COLO829 (cell line): Measurements from ENCODE around the gene COL23A1.
"Not testable (repeated sequence)": the region's sequence is repeated elsewhere in the genome, so short reads cannot be mapped to it uniquely, and the experiment has no call there.

Experiments
- DNase-seq: peaks from one replicate; pipeline ENCODE4 v3.0.0; 2012; ENCODE audit warnings: low spot score

Gene COL23A1

DNA sequence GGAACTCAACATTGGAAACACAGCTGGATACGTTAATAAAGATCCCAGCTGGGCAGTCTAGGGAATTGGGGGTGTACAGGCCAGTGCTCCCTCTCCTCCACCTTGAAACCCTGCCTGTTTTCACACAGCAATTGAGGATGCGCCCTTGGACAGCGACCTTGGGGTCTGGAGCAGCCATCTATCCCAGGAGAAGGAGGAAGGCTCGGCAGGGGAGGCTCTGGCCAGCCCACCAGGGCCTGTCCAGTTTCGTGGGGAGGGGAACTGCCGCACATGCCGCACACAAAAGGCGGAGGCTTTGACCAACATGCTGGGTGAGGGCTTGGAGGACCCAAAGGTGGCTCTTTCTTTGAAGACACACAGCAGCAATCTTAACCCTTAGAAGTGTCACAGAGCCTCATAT lies 1.4 kb downstream of the COL23A1 start:
- no peak for DNase-seq

DNA sequence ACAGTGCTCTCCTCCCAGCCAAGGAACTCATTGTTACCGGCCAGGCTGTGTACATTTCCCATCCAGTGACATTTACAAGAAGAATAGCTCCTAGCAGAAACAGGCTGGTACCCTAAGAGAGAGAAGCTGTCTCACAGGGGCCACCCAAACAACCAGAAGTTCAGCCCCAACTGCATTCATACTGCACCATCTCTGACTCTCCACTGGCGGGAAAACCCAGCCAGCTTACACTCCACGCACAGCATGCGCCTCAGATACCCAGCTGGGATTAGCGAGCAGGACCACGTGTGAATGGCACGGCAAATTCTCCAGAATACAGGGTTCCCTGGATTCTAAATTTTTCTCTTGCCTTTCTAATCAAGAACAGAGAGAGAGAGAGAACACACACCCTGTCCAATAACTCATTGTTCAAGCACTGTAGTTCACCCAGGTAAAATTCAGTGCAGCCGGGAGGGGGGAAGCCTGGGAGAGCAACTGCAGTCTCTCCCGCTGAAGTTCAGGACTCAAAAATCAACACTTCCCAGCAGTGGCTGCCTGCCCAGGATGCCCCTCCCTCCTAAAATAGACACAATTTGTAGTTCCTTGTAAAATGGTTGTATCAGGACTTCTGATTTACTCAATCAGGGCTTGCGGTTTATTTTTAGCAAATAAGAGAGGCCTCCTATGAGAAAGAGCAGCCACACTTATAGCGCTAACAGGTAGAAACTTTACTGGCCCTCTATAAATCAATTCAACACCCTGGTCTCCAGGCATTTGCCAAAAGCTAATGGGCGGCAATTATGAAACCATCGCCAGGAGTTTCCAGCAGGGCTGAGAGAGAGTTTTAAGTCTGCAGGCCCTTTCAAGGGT lies 2.2 kb downstream of the COL23A1 start:
- no peak for DNase-seq

DNA sequence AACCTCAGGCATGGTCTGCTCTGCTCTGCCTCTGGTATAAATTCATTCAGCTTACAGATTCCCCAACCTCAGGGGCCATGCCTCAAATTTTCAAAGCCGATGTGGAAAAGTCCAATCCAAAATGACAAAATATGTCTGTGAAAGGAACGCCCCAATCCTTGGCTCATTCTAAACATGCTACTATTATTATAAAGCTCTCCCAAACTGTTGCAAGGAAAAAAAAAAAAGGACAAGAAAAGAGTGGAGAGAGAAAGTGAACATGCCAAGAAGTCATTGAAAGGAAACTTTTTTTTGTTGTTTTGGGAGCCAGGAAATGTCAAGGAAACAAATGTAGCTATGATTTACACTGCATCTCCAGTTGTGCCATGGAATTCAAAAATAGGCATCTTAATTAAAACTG lies 3.8 kb downstream of the COL23A1 start:
- DNase-seq = no peak

DNA sequence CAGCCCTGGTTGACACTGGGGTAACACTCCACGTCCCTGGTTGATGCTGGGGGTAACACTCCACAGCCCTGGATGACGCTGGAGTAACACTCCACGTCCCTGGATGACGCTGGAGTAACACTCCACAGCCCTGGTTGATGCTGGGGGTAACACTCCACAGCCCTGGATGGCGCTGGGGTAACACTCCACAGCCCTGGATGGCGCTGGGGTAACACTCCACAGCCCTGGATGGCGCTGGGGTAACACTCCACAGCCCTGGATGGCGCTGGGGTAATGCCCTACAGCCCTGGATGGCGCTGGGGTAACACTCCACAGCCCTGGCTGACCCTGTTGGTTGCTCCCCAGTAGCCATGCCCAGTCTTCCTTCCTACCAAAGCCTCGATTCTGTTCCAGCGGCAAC lies 4.8 kb downstream of the COL23A1 start:
- not testable (repeated sequence) for DNase-seq

DNA sequence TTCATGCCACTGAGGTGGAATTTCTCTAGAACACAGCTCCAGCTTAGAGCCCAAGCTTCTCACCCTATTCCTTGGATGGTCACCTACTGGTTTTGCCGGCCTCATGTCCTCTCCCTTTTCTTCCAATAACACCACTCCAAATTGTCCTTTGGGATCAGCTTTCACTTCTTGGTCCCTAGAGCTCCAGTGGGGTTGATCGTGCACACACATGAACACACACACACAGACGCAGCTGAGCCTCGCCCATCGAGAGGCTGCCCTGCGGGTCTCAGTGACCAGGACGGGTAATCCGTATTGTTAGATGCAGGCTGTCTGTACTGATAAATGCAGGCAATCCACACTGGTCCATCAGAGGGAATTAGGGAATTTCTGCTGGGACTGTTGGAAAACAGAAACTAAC lies 6.9 kb downstream of the COL23A1 start:
- no peak for DNase-seq

DNA sequence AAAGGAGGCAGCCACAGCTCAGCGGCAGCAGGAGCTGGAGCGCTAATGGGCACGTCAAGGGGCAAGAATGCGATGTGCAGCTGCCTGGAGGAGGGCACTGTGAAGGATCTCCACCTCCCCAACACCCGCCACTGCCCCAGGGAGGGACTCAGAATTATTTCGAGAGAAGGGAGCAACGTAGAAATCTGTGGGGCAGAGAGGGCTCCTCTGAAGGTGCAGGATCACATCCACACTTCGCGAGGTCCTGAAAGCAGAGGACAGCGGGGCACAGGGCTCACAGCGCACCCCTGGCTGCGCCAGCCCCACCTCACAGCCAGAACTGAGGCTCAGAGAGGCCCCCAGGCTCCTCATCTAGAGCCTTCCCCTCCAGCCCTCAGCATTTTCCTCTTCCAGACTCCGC lies 7.9 kb downstream of the COL23A1 start:
- no peak for DNase-seq

DNA sequence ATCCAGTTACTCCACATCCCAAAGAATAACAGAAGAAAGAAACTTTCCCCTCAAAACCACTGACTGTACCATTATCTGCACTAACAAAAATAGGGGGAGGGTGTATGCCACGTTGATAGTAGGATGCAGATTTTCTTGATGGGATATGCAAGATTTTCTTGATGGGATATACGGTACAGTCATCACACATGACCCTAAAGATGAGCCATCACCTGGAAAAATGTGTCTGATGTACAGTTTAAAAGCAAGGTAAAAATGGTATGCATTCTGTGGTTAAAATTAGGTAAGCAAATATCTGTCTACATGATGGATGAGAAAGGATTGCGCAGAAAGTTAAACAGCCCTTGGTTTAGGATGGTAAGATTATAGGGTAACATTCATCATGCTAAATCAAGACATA lies 8.6 kb downstream of the COL23A1 start:
- DNase-seq = no peak

DNA sequence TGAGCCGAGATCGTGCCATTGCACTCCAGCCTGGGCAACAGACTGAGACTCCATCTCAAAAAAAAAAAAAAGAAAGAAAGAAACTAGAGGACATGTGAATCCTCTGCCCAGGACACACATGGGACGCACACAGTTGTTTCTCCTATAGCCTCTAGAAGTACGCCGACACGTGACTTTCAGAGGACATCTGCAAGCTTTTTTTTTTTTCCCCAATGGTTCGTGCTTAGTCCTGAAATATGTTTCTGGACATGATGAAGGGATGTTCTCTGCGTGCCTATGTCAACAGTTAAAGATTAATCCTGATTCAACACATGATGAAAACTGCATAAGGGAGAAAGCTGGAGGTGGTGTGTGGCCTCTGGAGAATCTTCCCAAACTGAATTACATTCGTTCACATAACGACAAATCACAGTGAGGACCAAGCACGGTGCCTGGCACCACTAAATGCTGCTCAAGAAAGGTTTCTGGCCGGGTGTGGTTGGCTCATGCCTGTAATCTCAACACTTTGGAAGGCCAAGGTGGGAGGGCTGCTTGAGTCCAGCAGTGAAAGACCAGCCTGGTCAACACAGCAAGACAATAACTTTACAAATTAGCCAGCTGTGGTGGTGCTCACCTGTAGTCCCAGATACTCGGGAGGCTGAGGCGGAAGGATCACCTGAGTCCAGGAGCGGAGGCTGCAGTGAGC lies 9.8 kb downstream of the COL23A1 start:
- DNase-seq = no peak

DNA sequence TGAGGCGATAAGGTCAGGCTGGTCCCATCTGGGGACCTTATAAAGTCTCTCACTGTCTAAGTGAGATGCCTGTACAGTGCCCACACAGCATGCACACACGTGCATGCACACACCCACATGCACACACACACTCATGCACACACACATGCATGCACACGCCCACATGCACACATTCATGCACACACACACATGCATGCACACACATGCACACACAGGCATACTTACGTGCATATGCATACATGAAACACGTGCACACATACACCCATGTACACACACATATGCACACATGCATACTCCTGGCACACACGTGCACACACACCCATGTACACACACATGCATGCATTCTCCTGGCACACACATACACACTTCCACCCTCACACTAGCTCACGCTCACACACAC lies 12.2 kb downstream of the COL23A1 start:
- no peak for DNase-seq

DNA sequence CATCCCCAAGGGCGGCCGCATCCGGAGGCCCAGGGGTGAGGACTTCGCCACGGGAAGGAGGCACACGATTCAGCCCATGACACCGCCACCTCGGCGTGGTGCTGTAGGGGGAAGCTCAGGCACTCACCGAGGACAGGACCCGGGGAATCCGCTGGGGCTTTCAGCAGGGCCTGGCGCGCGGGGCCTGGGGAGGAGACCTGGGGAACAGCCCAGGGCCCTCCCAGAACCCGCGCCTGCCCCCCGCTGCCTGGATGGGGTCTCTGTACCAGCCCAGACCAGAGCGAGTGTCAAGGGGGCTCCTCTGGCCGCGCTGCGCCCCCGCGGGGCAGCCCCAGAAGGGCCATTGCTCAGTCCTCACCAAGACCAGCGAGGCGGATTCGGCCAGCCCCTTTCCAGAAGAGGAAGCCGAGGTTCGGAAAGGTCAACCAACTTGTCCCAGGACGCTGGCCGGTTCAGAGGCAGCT lies 12.8 kb downstream of the COL23A1 start:
- no peak for DNase-seq

DNA sequence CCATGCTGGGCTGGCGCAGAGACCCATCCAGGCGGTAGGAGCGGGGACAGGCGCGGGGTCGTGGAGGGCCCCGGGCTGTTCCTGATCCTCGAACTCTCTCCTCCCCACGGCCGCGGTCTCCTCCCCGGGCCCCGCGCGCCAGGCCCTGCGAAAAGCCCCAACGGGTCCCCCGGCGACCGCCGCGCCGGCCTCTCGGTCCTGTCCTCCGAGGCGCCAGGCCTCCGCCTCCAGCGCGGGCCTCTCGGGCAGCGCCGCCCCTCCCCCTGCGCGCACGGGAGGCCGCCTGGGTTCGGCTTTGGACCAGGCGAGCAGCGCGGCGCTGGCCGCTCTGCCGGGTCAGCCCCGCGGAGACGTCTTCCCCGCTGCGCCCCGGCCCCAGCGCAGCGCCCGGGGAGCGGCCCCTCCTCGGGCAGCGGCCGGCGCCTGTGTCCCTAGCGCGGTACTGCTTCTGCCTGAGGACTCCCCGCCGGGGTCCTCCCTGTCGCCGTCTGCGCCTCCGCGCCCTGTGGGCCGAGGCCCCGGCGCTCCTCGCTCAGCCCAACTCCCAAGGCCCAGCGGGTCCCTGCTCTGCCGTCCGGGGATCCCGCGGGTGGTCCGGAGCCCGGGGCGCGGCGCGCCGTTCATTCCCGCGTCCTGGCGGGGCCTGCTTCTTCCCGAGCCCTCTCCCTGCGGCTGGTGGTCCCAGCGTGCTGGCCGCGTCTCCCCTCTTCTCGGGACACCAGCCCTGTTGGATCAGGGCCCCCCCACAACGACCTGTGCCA lies 13.4 kb downstream of the COL23A1 start:
- DNase-seq = no peak

DNA sequence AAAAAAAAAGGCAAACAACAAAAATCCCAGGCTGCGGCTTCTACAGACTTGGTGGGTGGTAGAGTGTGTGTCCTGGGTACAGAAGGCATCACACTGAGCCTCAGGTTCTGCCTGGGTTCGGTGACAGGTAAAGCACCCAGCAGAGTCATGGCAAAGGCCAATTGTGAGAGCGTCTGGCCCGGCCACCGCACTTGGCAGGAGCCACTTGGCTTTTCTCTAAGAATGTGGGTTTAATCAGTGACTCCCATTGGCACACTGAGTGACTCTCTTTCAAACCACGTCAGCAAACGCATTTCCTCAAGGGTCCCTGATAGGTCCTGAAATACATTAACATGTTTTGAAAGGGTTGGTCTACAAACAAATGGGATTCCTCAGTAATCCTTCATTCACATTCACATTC lies 17.0 kb downstream of the COL23A1 start:
- DNase-seq = no peak

DNA sequence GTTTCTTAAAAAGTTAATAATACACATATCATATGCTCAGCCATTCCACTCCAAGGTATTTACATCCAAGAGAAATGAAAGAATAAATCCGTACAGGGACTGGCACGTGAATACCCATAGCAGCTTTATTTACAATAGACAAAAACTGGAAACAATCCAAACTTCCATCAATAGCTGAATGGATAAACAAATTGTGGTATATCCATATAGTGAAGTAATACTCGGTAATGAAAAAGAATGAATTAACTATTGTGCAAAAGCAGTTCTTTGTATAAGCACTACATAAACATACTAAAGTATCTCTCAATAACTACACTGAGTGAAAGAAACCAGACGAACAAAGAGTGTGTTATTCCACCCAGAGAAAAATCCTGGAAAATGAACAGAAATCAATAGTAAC lies 17.6 kb downstream of the COL23A1 start:
- DNase-seq = no peak

DNA sequence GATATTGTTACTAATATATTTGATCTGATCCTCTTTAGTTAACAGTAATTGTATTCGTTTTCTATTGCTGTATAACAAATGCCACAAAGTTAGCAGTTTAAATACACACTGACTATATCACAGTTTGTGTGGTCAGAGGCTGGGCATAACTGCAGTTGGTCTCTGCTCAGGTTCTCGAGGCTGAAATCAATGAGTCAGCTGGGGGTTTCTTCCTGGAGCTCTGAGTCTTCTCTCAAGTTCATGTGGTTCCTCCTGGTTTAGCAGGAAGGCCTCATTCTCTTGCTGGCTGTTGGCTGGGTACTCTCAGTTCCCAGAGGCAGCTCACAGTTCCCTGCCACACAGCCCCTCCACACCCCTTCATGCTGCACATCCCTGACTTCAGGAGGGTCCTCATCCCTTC lies 20.7 kb downstream of the COL23A1 start:
- DNase-seq = no peak

DNA sequence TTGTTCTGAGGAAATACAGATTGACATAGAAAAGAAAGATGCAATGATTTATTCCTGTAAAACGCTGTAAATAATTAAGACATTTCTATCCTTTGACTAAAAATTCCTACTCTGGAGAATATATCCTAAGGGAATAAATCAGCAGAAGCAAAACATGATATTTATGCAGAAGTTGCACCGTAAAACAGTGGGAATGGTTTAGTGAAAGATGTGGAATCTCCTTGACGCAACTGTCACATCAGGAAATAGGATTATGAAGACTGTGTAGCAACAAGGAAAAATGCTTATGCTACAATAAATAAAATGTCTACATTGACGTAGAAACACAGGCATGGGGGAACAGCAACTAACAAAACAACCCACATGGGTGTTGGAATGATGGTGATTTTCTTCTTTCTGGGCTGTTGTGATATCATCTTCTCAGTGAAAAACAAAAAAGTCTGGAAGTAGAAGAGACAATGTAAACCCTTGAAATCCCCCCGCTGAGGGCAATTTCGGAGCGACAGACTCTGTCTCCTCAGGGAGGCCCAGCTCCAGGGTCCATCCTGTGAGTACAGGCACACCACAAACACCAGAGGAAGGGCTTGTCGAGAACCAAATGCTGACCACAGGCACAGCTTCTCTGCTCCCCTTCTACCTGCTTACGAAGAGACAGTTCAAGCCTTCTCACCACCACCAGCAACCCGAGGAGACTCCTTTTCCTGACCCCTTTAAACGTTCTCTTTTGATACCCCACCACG lies 25.2 kb downstream of the COL23A1 start:
- no peak for DNase-seq

DNA sequence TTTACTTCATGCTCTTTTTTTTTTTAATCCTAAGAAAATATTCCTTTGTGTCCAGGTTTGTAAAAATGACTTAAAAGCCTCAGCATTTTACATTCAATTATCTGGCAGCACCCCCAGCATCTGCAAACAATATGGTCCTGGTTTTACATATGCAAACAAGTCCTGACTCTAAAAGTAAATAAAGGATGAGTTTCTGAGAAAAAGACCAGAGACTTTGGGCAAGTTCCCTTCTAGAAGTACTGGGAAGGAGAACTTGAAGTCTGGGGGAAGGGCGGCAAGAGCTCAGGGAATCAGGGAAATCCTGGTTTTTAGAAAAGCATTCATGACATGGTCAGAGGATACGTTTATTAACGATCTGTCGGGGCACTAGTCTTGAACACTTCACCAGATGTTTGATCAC lies 25.8 kb downstream of the COL23A1 start:
- DNase-seq = no peak

DNA sequence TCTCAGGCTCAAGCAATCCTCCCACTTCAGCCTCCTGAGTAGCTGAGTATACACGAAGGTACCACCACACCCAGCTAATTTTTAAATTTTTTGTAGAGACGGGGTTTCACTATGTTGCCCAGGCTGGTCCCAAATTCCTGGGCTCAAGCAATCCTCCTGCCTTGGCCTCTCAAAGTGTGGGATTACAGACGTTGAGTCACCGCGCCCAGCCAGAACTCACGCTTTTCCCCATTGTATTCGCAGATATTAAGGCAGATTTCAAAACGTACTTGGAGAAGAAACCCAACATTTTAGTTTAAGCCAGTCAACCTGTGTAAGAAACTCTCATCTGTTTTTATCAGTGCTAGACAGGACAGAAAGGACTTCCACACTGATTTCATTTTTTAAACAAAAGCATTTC lies 26.6 kb downstream of the COL23A1 start:
- DNase-seq = no peak

DNA sequence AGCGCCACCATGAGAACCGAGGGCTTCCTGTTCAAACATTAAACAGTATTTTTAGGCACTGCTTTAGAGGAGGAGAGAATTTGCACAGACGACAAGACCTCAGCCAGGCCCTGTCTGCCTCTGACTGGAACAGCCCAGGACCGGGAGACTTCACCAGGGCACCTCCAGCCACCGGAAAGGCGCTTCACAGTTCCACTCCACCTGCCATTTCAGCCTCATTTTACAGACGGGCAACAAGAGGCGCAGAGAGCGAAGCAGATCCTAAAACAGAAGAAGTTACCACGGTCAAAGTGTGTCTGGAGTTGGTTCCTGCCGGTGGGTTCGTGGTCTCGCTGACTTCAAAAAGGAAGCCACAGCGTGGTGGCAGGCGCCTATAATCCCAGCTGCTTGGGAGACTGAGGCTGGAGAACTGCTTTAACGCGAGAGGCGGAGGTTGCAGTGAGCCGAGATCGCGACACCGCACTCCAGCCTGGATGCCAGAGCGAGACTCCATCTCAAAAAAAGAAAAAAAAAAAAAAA lies 28.4 kb downstream of the COL23A1 start:
- DNase-seq = no peak

DNA sequence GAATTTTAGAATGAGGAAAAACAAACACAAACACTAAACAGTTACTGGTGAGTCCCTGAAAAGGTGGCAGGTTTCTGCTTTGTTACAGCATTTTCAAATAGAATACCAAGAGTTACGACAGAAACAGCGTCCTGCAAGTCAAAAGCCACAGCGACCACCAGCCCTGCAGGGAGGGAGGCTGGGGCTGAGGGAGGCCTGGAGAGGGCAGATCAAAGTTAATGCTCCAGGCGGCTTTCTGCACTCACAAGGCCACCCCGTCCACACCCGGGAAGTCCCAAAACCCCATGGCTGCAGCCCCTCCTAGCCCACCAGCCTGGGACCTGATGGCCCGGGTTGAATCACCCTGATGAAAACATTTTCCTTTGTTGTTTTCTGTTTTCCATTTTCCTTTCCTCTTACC lies 29.3 kb downstream of the COL23A1 start:
- no peak for DNase-seq

DNA sequence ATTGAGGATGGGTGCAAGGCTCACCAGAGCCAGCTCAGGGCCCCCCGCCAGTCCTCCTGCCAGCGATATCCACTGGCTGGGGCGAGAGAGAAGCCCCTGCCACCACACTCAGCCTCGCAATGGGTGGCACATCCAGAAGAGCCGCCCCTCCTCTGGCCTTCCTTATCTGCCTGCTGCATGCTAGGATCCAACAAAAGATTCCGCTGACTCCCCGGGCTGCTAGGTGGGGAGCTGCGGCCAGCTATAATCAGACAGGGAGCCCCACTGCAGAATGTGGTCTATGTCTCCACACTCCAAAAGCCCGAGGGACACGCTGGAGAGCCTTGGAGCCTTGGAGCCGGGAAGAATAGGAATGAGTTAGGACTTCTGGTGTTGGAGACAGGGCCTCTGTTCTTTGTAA lies 32.8 kb downstream of the COL23A1 start:
- DNase-seq = no peak

DNA sequence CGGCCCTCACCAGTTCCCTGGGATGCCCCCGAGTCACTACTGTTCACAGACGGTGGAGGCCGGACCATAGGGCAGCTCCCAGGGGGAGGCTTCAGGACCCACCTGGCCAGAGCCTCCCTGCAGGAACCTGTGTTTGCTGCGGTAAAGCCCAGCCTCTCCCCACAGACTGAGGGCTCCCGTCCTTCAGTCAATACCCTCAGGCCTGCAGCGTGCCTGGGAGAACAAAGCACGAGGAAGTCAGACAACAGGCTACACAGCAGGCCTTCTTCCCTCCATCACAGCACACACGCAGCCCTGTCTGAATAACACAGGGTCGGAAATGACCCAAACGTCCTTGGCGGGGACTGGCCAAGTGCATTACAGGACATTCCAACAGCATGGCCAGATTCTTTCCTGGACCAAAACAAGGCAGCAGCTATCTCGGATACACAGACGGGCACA lies 34.4 kb downstream of the COL23A1 start:
- DNase-seq = no peak

DNA sequence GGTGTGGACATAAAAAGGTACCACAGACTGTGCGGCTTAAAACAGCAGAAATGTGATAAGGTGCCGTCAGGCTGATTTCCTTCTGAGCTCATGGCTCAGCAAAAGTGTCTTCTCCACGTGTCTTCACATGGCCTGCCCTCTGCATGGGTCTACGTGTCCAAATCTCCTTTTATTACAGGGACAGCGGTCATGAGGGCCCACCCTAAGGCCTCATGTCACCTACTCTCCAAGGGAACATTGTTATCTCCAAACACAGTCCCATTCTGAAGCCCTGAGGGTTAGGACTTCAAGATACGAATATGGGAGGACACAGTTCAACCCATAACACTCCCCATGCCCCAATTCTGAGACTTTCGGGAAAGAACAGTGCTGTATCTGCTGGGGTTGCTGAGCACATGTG lies 35.2 kb downstream of the COL23A1 start:
- no peak for DNase-seq
